Activated T-helper 17 cell treated with anti-CD3 and anti-CD28 coated beads, Interleukin-2, amount 50 U/mL, for 72 hours (primary cell): ENCODE measurements around the gene CACNA2D2. TPM values are rescaled to one million over a fixed set of nuclear protein-coding genes. Genes with fewer than 3 reads are reported as not detected.
A peak's percentile ranks its signal among the peaks of the same experiment; 100 is the strongest.

ENCODE experiments used
- ATAC-seq: fragments of 150-1000 bp; cut with Tn5 transposase; replicated peaks from 2 replicates; pipeline ENCODE4 v1.10.0; 2021; ENCODE audit warnings: mild to moderate bottlenecking, moderate library complexity
- H3K27ac Mint-ChIP-seq: one replicate; pipeline ENCODE4 v1.8.0; 2022; ENCODE audit warnings: mixed read lengths
- H3K27me3 Mint-ChIP-seq: one replicate; pipeline ENCODE4 v1.8.0; 2022; ENCODE audit warnings: mixed read lengths
- H3K36me3 Mint-ChIP-seq: one replicate; pipeline ENCODE4 v1.8.0; 2022; ENCODE audit warnings: low read depth, mild to moderate bottlenecking, mixed read lengths
- H3K4me1 Mint-ChIP-seq: one replicate; pipeline ENCODE4 v1.8.0; 2022; ENCODE audit warnings: mixed read lengths
- H3K4me3 Mint-ChIP-seq: one replicate; pipeline ENCODE4 v1.8.0; 2022; ENCODE audit warnings: mild to moderate bottlenecking, mixed read lengths
- H3K9me3 Mint-ChIP-seq: one replicate; pipeline ENCODE4 v1.8.0; 2022; ENCODE audit warnings: mixed read lengths
- total RNA-seq, 2 donors: library from RNA; stranded (reverse); gene quantifications; one replicate each; pipeline ENCODE4 v1.2.3, GENCODE V29; 2022

CACNA2D2 gene
- total RNA-seq, 2 donors from 2014 or later, result 0.50 to 5.0 TPM

- Mint-ChIP-seq H3K27ac (peak overlapping the region; percentile 93), H3K36me3 (peaks cover 87% of the 10 kb centered on the region), H3K9me3 (no peaks in the 10 kb centered on the region), H3K4me1 (peaks cover 20% of the 10 kb centered on the region), H3K4me3 (peak overlapping the region; percentile 98), H3K27me3 (no peaks in the 10 kb centered on the region)
- ATAC-seq, result peak; percentile 48
Measured at GRCh38 chr3:50336452-50337174, 166.8 kb downstream of the CACNA2D2 start.

DNA sequence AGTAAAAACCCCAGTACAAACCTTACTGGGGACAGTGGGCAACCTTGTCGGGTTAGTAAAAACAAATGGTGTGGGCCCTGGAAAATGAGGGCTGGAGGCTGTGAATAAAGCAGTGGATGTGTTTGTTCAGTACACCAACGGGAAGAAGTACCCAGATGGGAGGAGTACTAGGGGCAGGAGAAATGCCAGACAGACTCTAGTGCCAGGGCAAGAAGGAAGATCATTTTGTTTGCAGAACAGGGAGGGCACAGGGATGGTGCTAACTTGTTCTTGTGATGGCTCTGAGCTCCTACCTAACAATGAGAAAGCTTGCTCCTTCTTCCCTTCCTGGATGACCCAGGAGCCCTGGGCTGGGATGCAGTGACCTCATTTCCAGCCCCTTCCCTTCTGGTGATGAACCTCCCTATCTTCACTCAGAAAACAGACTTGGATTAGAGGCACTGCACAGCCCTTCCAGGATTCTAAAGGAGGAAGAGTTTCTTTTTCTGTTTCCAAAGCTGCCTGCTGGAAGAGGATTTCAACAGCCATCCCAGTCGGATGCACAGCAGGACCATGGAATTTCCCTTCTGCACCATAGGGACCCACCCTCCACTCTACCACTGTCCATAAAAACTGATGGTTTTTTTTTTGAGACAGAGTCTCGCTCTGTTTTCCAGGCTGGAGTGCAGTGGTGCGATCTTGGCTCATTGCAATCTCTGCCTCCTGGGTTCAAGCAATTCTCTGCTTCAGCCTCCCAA is 168.9 kb downstream of the CACNA2D2 start:
- Mint-ChIP-seq H3K4me1 (peaks cover 20% of the 10 kb centered on the region), H3K36me3 (peaks cover 100% of the 10 kb centered on the region), H3K9me3 (no peaks in the 10 kb centered on the region), H3K27ac (peak overlapping the region; percentile 82), H3K4me3 (peak overlapping the region; percentile 98), H3K27me3 (no peaks in the 10 kb centered on the region)
- ATAC-seq, result no peak

DNA sequence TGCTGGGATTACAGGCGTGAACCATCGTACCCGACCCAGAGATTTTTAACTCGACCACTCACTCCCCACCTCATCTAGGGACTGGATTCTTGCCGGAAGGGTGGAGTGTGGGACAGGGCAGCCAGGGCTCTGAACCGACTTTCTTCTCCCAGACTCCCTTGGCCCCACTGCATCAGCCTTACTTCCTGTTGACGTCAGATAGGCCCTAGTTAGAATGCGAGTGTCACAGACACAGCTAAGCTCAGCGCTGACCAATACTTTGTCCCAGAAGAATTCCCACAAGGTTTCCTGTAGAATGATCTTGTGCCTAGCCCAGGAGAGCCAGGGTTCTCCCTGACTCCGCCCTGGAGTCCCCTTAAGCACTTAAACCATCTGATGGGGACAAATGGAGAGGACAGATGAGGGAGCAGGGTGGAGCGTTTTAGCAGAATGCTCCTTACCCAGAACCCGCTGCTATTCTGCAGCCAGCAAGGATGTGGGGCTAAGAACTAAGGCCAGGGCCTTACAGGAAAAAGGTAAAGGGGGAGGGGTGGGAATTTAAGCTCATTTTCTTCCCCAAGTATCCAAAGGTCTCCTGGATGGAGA is 169.6 kb downstream of the CACNA2D2 start:
- Mint-ChIP-seq H3K27me3 (no peaks in the 10 kb centered on the region), H3K4me1 (peaks cover 14% of the 10 kb centered on the region), H3K4me3 (peak overlapping the region; percentile 98), H3K27ac (peak overlapping the region; percentile 82), H3K9me3 (no peaks in the 10 kb centered on the region), H3K36me3 (peaks cover 99% of the 10 kb centered on the region)
- ATAC-seq, result no peak

- H3K4me1 Mint-ChIP-seq, result peaks cover 9% of the 10 kb centered on the region
- no peak for ATAC-seq
- H3K27me3 Mint-ChIP-seq, result no peaks in the 10 kb centered on the region
- H3K4me3 Mint-ChIP-seq, result no peak overlapping the region
- H3K27ac Mint-ChIP-seq, result no peak overlapping the region
- peaks cover 84% of the 10 kb centered on the region for H3K36me3 Mint-ChIP-seq
- H3K9me3 Mint-ChIP-seq, result no peaks in the 10 kb centered on the region
Measured at GRCh38 chr3:50331364-50331907, 172.0 kb downstream of the CACNA2D2 start.

GRCh38 chr3:50330330-50330729 is 173.1 kb downstream of the CACNA2D2 start:
- no peak overlapping the region for H3K27ac Mint-ChIP-seq
- H3K9me3 Mint-ChIP-seq, result no peaks in the 10 kb centered on the region
- H3K36me3 Mint-ChIP-seq, result peaks cover 75% of the 10 kb centered on the region
- H3K27me3 Mint-ChIP-seq, result no peaks in the 10 kb centered on the region
- H3K4me3 Mint-ChIP-seq, result no peak overlapping the region
- peaks cover 9% of the 10 kb centered on the region for H3K4me1 Mint-ChIP-seq
- ATAC-seq, result no peak

DNA sequence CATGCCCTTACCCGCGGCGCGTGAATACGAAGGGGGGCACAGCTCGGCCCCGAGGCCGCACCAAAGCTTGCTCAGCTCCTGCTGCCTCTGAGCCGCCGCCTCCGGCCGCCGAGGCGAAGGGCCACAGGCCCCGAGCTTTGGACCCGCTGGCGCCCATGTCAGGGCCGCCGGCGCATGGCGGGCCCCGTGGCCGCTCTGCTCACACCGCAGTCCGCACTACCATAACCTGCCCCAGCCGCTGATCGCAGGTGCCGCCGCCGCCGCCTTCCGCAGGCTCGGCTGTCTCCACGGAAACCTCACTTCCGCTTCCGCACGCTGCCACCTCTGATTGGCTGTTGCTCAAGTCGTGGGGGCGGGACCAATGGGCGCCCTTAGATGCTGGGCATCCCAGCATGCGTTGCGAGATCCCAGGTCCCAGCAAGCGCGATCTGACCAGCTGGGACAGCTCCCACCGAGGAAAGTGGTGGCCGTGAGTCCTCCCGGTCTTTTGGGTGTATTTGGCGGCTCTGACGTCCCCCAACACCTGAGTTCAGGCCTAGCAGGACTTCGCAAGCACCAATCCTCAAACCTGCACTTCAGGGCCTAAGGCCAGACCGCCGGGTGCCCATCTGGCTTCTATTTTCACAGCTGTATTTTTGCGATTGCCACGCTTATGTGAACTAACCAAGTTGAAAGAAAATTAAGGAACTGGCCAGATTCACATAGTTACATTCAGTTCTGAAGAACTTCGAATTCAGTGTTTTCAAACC is 175.3 kb downstream of the CACNA2D2 start, which contains the start of gene TUSC2:
TSS of gene TUSC2 (minus strand) at position 281 of the 749 bp plus-strand sequence. CDS start at position 157, 124 bp downstream.
- H3K4me3 Mint-ChIP-seq, result peak within 1 kb of the TSS; percentile 82
- peak; percentile 98 for ATAC-seq

GRCh38 chr3:50327129-50327528 is 176.3 kb downstream of the CACNA2D2 start:
- H3K36me3 Mint-ChIP-seq, result peaks cover 52% of the 10 kb centered on the region
- H3K4me3 Mint-ChIP-seq, result peak overlapping the region; percentile 82
- no peaks in the 10 kb centered on the region for H3K4me1 Mint-ChIP-seq
- no peaks in the 10 kb centered on the region for H3K27me3 Mint-ChIP-seq
- peak overlapping the region; percentile 87 for H3K27ac Mint-ChIP-seq
- no peaks in the 10 kb centered on the region for H3K9me3 Mint-ChIP-seq
- no peak for ATAC-seq

More for the DNA sequence above, 175.3 kb downstream of the CACNA2D2 start, which contains the start of gene TUSC2:
- Mint-ChIP-seq H3K4me1 (no peaks in the 10 kb centered on the region), H3K36me3 (peaks cover 62% of the 10 kb centered on the region), H3K27me3 (no peaks in the 10 kb centered on the region), H3K9me3 (no peaks in the 10 kb centered on the region), H3K27ac (peak within 1 kb of the TSS; percentile 87)

- peak overlapping the region; percentile 82 for H3K4me3 Mint-ChIP-seq
Measured at GRCh38 chr3:50326182-50326541, 177.3 kb downstream of the CACNA2D2 start.

GRCh38 chr3:50325497-50326181 is 177.8 kb downstream of the CACNA2D2 start:
- Mint-ChIP-seq H3K4me1 (no peaks in the 10 kb centered on the region), H3K4me3 (peak overlapping the region; percentile 82), H3K27me3 (no peaks in the 10 kb centered on the region), H3K27ac (no peak overlapping the region), H3K9me3 (no peaks in the 10 kb centered on the region), H3K36me3 (peaks cover 37% of the 10 kb centered on the region)
- no peak for ATAC-seq

More at GRCh38 chr3:50326182-50326541, 177.3 kb downstream of the CACNA2D2 start:
- no peaks in the 10 kb centered on the region for H3K9me3 Mint-ChIP-seq
- peaks cover 42% of the 10 kb centered on the region for H3K36me3 Mint-ChIP-seq
- no peak for ATAC-seq
- no peak overlapping the region for H3K27ac Mint-ChIP-seq
- no peaks in the 10 kb centered on the region for H3K4me1 Mint-ChIP-seq
- H3K27me3 Mint-ChIP-seq, result no peaks in the 10 kb centered on the region

- H3K27me3 Mint-ChIP-seq, result no peaks in the 10 kb centered on the region
- ATAC-seq, result no peak
- no peak overlapping the region for H3K4me3 Mint-ChIP-seq
- no peaks in the 10 kb centered on the region for H3K9me3 Mint-ChIP-seq
- peak overlapping the region; percentile 4 for H3K27ac Mint-ChIP-seq
- H3K36me3 Mint-ChIP-seq, result peaks cover 31% of the 10 kb centered on the region
- peaks cover 2% of the 10 kb centered on the region for H3K4me1 Mint-ChIP-seq
Measured at GRCh38 chr3:50325113-50325480, 178.3 kb downstream of the CACNA2D2 start.

DNA sequence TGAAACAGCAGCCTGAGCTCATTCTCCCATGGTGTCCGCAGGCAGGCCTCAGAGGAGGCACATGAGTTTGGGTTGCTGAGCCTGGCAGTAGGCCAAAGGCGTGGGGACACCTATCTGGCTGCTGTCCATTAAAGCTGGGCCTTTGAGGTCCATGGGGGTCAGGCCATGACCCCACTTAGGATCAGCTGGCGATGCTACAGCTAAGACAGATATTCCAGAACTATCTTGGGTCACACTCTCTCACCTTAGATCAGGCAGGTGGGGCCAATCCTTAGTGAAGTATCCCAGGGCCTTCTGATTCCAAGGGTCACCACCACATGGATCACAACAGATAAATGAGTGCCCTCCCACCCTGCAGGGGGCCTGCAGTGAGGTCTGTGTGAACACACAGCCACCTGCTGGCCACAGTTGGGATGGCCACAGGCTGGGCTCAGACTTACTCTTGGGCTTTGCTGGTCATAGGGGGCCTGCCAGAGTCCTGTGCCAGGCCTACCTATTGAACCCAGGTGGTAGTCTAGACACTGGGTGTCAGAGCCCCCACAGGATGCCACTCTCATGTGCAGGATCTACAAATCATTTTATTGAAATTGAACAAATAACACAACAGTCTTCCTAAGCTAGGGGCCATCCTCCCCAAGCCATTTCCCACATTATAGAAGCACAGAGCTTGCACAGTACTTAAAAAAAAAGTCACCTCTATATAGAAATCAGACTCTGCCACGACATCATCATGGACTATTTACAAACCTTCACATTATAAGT is 178.9 kb downstream of the CACNA2D2 start:
- H3K27me3 Mint-ChIP-seq, result no peaks in the 10 kb centered on the region
- H3K27ac Mint-ChIP-seq, result peak overlapping the region; percentile 4
- H3K4me1 Mint-ChIP-seq, result peaks cover 6% of the 10 kb centered on the region
- no peak for ATAC-seq
- H3K4me3 Mint-ChIP-seq, result no peak overlapping the region
- H3K9me3 Mint-ChIP-seq, result no peaks in the 10 kb centered on the region
- H3K36me3 Mint-ChIP-seq, result peaks cover 26% of the 10 kb centered on the region

- no peak for ATAC-seq
- Mint-ChIP-seq H3K4me1 (peaks cover 11% of the 10 kb centered on the region), H3K36me3 (peaks cover 19% of the 10 kb centered on the region), H3K27ac (peak overlapping the region; percentile 25), H3K9me3 (no peaks in the 10 kb centered on the region), H3K4me3 (no peak overlapping the region), H3K27me3 (no peaks in the 10 kb centered on the region)
Measured at GRCh38 chr3:50323614-50324199, 179.7 kb downstream of the CACNA2D2 start.
